Neuronal stem cell (in vitro differentiated cells): ENCODE results near the gene RC3H1.

ENCODE experiments used
- DNase-seq: peaks from one replicate; pipeline ENCODE4 v3.0.0-alpha.2; 2013; ENCODE audit warnings: low spot score
- H2AFZ ChIP-seq: one replicate; pipeline ENCODE4 v1.6.1; 2013; ENCODE audit warnings: mild to moderate bottlenecking, low read length, inconsistent platforms
- H2AK5ac ChIP-seq: 2 replicates; pipeline ENCODE4 v1.6.1; 2013; ENCODE audit warnings: low read depth, mild to moderate bottlenecking, inconsistent platforms, low read length, moderate library complexity, mixed read lengths
- H2BK120ac ChIP-seq: 2 replicates; pipeline ENCODE4 v1.6.1; 2013; ENCODE audit warnings: low read depth, mild to moderate bottlenecking, inconsistent platforms, low read length, moderate library complexity, mixed read lengths
- H2BK12ac ChIP-seq: one replicate; pipeline ENCODE4 v1.6.1; 2013; ENCODE audit warnings: low read length, inconsistent platforms
- H2BK15ac ChIP-seq: 2 replicates; pipeline ENCODE4 v1.6.1; 2013; ENCODE audit warnings: mild to moderate bottlenecking, low read length, inconsistent platforms, mixed read lengths
- H2BK5ac ChIP-seq: one replicate; pipeline ENCODE4 v1.6.1; 2013; ENCODE audit warnings: inconsistent platforms, mild to moderate bottlenecking, low read length, moderate library complexity
- H3K14ac ChIP-seq: one replicate; pipeline ENCODE4 v1.6.1; 2013; ENCODE audit warnings: low read length, inconsistent platforms
- H3K18ac ChIP-seq: 2 replicates; pipeline ENCODE4 v1.6.1; 2013; ENCODE audit warnings: low read length, inconsistent platforms
- H3K23ac ChIP-seq: 2 replicates; pipeline ENCODE4 v1.6.1; 2013; ENCODE audit warnings: low read depth, mild to moderate bottlenecking, mixed read lengths, low read length, inconsistent platforms; ENCODE audit not compliant: poor library complexity
- H3K27ac ChIP-seq: replicated peaks from 3 replicates; pipeline ENCODE4 v1.5.1; 2013; ENCODE audit warnings: low read length, inconsistent platforms
- H3K27me3 ChIP-seq, 3 experiments: 2 replicates each; pipeline ENCODE4 v1.6.1; 2013; ENCODE audit warnings: low read length in 3 of 3, mild to moderate bottlenecking in 2 of 3, inconsistent platforms in 1 of 3, low read depth in 1 of 3, mixed read lengths in 1 of 3, moderate library complexity in 1 of 3; ENCODE audit not compliant: control insufficient read depth in 3 of 3, insufficient read depth in 3 of 3
- H3K36me3 ChIP-seq, 2 donors: replicated peaks in 1 of 2; 2 replicates each; pipeline ENCODE4 v1.6.1; 2013; ENCODE audit warnings: low read length in 2 of 2; ENCODE audit not compliant: control insufficient read depth in 2 of 2, insufficient read depth in 2 of 2
- H3K4ac ChIP-seq: 2 replicates; pipeline ENCODE4 v1.6.1; 2013; ENCODE audit warnings: inconsistent platforms, mild to moderate bottlenecking, low read length, moderate library complexity
- H3K4me1 ChIP-seq, 2 donors: 1 replicate in 1 of 2; 2 replicates in 1 of 2; pipeline ENCODE4 v1.6.1; 2013; ENCODE audit warnings: low read length in 2 of 2, low read depth in 1 of 2; ENCODE audit not compliant: control insufficient read depth in 2 of 2, insufficient read depth in 1 of 2
- H3K4me2 ChIP-seq: one replicate; pipeline ENCODE4 v1.6.1; 2013; ENCODE audit warnings: mild to moderate bottlenecking, low read length, inconsistent platforms; ENCODE audit not compliant: insufficient read depth, poor library complexity, severe bottlenecking
- H3K4me3 ChIP-seq, 2 donors: 2 replicates each; pipeline ENCODE4 v1.5.1; 2013; ENCODE audit warnings: low read length in 2 of 2, mild to moderate bottlenecking in 2 of 2, inconsistent platforms in 1 of 2, moderate library complexity in 1 of 2
- H3K79me1 ChIP-seq: one replicate; pipeline ENCODE4 v1.6.1; 2013; ENCODE audit warnings: low read depth, mild to moderate bottlenecking, inconsistent platforms, low read length, moderate library complexity
- H3K9ac ChIP-seq: one replicate; pipeline ENCODE4 v1.6.1; 2013; ENCODE audit warnings: mild to moderate bottlenecking, low read depth, low read length, inconsistent platforms; ENCODE audit not compliant: poor library complexity
- H3K9me3 ChIP-seq, 2 donors: replicated peaks in 1 of 2; 2 replicates each; pipeline versions ENCODE3 to v1.6.1; 2013; ENCODE audit warnings: low read length in 2 of 2, mild to moderate bottlenecking in 2 of 2, inconsistent platforms in 1 of 2, low read depth in 1 of 2, mixed read lengths in 1 of 2, moderate library complexity in 1 of 2; ENCODE audit not compliant: control insufficient read depth in 2 of 2, insufficient read depth in 1 of 2
- H4K8ac ChIP-seq: one replicate; pipeline ENCODE4 v1.6.1; 2013; ENCODE audit warnings: low read depth, mild to moderate bottlenecking, inconsistent platforms, low read length, moderate library complexity
- H4K91ac ChIP-seq: one replicate; pipeline ENCODE4 v1.6.1; 2013; ENCODE audit warnings: low read length, low read depth, mild to moderate bottlenecking, inconsistent platforms; ENCODE audit not compliant: poor library complexity
- whole genome bisulfite sequencing, 2 donors: extraction: QIAGEN DNeasy Blood & Tissue Kit; methylation state at CpG; one replicate each; pipeline ENCODE4 v1.1.7; 2013; ENCODE audit warnings: missing lambda C conversion rate in 2 of 2, mixed read lengths in 1 of 2; ENCODE audit not compliant: insufficient read length in 2 of 2, insufficient replicate concordance in 1 of 2; ENCODE audit errors: extremely low coverage in 2 of 2; 5-methylcytosine and 5-hydroxymethylcytosine counted together

The RC3H1 gene

DNA sequence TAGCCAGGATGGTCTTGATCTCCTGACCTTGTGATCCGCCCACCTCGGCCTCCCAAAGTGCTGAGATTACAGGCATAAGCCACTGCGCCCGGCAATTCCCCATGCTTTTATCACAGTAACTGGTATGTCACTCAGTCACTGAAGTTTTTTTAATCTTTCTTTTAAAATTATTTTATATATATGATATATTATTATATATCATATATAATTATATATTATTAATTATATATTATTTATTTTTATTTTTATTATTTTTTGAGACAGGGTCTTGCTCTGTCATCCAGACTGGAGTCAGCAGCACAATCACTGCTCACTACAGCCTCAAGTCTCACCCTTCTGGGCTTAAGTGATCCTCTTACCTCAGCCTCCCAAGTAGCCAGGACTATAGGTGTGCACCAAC, 18.3 kb downstream of the RC3H1 start:
- no CpG with 5 or more reads among the region's 4 CpGs for WGBS, 2 donors
- H2AK5ac ChIP-seq = no peak overlapping the region
- H2BK12ac ChIP-seq = no peak overlapping the region
- no peak overlapping the region for H3K9ac ChIP-seq
- H4K8ac ChIP-seq = no peak overlapping the region
- H3K4me1 ChIP-seq = peaks cover 3 to 7% of the 10 kb centered on the region in 2 donors
- H2BK120ac ChIP-seq = no peak overlapping the region
- H2BK5ac ChIP-seq = no peak overlapping the region
- no peak overlapping the region for H3K4me2 ChIP-seq
- no peak overlapping the region for H4K91ac ChIP-seq
- H3K9me3 ChIP-seq = peaks cover 0 to 4% of the 10 kb centered on the region in 2 donors
- no peak overlapping the region for H3K4me3 ChIP-seq
- no peaks in the 10 kb centered on the region for H3K27me3 ChIP-seq
- no peak overlapping the region for H3K23ac ChIP-seq
- H2AFZ ChIP-seq = no peak overlapping the region
- H3K14ac ChIP-seq = no peak overlapping the region
- H3K18ac ChIP-seq = no peak overlapping the region
- peaks cover 4% of the 10 kb centered on the region for H3K79me1 ChIP-seq
- H3K36me3 ChIP-seq = peaks cover 2 to 50% of the 10 kb centered on the region in 2 donors
- no peak overlapping the region for H3K27ac ChIP-seq
- no peak for DNase-seq
- H3K4ac ChIP-seq = no peak overlapping the region
- no peak overlapping the region for H2BK15ac ChIP-seq

DNA sequence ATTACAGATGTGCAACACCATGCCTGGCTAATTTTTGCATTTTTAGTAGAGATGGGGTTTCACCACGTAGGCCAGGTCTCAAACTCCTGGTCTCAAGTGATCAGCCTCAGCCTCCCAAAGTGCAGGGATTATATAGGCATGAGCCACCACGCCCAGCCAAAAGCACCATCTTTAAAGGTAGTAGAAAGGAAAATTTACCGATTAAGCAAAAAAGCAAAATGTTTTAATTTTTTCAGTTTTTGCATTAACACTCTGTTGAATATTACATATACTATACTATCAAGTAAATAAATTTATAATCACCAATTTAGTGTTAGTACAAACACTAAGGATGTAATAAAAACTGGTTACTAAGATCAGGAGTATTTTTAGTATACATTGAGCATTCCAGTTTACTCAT, 20.6 kb downstream of the RC3H1 start:
- Histone ChIP-seq H3K9ac (no peak overlapping the region), H3K4me3 (no peak overlapping the region), H3K23ac (no peak overlapping the region), H3K36me3 (peaks cover 0 to 49% of the 10 kb centered on the region in 2 donors), H2BK12ac (no peak overlapping the region), H2BK15ac (no peak overlapping the region), H2AFZ (no peak overlapping the region), H3K9me3 (no peaks in the 10 kb centered on the region), H3K18ac (no peak overlapping the region), H3K79me1 (peaks cover 4% of the 10 kb centered on the region), H2BK120ac (no peak overlapping the region), H4K91ac (no peak overlapping the region), H3K4me1 (peaks cover 3 to 7% of the 10 kb centered on the region in 2 donors), H3K27ac (no peak overlapping the region), H2AK5ac (no peak overlapping the region), H3K4me2 (no peak overlapping the region), H2BK5ac (no peak overlapping the region), H3K4ac (no peak overlapping the region), H3K14ac (no peak overlapping the region), H4K8ac (no peak overlapping the region), H3K27me3 (no peaks in the 10 kb centered on the region)
- WGBS, 2 donors = no CpG with 5 or more reads among the region's 3 CpGs
- DNase-seq = no peak

DNA sequence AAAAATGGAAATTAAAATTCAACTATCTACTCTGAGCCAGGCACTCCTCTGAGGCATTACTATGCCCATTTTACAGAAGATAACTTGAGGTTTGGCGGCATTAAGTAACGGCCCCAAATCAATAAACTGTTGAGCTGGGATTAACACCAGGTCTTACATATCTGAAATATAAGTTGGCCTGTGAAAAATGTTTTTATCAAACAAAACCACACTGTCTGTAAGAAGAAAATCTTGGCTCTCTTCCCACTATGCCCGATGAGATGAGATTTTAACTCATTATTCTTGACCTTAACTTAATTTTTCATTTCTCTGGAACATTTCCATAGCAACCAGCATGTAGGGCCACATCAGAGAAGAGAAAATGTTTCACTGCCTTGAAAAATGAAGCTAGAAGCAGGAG, 21.8 kb downstream of the RC3H1 start:
- H2BK120ac ChIP-seq = no peak overlapping the region
- no peaks in the 10 kb centered on the region for H3K27me3 ChIP-seq
- no peak overlapping the region for H2AFZ ChIP-seq
- H3K36me3 ChIP-seq = peaks cover 0 to 49% of the 10 kb centered on the region in 2 donors
- H3K4me3 ChIP-seq = no peak overlapping the region
- no peak overlapping the region for H4K91ac ChIP-seq
- no peak overlapping the region for H2AK5ac ChIP-seq
- no peak overlapping the region for H3K4me2 ChIP-seq
- H3K14ac ChIP-seq = no peak overlapping the region
- H2BK12ac ChIP-seq = no peak overlapping the region
- H2BK15ac ChIP-seq = no peak overlapping the region
- WGBS, 2 donors = no CpG with 5 or more reads among the region's 3 CpGs
- H3K4ac ChIP-seq = no peak overlapping the region
- no peak overlapping the region for H4K8ac ChIP-seq
- no peak overlapping the region for H3K18ac ChIP-seq
- H3K27ac ChIP-seq = no peak overlapping the region
- H2BK5ac ChIP-seq = no peak overlapping the region
- DNase-seq = no peak
- no peak overlapping the region for H3K9ac ChIP-seq
- H3K23ac ChIP-seq = no peak overlapping the region
- H3K9me3 ChIP-seq = no peaks in the 10 kb centered on the region
- peaks cover 7% of the 10 kb centered on the region for H3K79me1 ChIP-seq
- peaks cover 3 to 7% of the 10 kb centered on the region in 2 donors for H3K4me1 ChIP-seq

DNA sequence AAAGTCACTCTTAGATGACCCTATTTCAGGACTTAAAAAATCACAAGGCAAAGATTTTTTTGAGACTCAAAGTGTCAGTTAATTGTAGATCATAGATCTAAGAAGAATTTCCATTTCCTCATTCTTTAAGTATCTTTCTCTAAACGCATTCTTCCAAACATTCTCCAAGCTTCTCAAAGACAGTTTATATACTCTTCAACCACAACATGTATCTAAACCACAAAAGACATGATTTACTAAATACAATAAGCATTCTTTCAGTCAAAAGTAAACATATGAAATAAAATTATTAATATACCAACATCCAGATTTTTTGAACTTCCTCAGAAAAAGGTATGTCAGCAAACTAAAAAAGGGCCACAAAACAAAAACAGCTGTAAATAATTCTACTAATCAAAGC, 24.4 kb downstream of the RC3H1 start:
- Histone ChIP-seq H3K14ac (no peak overlapping the region), H3K36me3 (peaks cover under 1 to 59% of the 10 kb centered on the region in 2 donors), H4K91ac (no peak overlapping the region), H3K23ac (no peak overlapping the region), H2BK12ac (no peak overlapping the region), H2BK5ac (no peak overlapping the region), H3K27me3 (no peaks in the 10 kb centered on the region), H2AK5ac (no peak overlapping the region), H3K4me2 (no peak overlapping the region), H2BK15ac (no peak overlapping the region), H3K4ac (no peak overlapping the region), H2AFZ (no peak overlapping the region), H3K4me1 (peaks cover 0 to 7% of the 10 kb centered on the region in 2 donors), H3K4me3 (no peak overlapping the region), H3K18ac (no peak overlapping the region), H3K79me1 (peaks cover 6% of the 10 kb centered on the region), H3K9me3 (no peaks in the 10 kb centered on the region), H2BK120ac (no peak overlapping the region), H3K27ac (no peak overlapping the region), H3K9ac (no peak overlapping the region), H4K8ac (no peak overlapping the region)
- 100% methylated on average over 1 of the region's 1 CpG; no CpG with 5 or more reads in 1 of the 2 donors for WGBS, 2 donors
- no peak for DNase-seq
